Measurements from ENCODE around the gene FH. TPM values are rescaled to one million over a fixed set of nuclear protein-coding genes. Genes with fewer than 3 reads are reported as not detected.

FH gene
- total and polyA plus RNA-seq, 10 of the 15 experiments (the other 5 are each of a cell fraction or from before 2014, with no cell fraction given) = 44.7 to 124 (median 76.2) TPM

GRCh38 chr1:241519308-241520079 is at the start of gene FH (continued):
- TF ChIP-seq HCFC1 (IDR thresholded peaks at IDR 0.05; ENCODE audit: low read length) (no peak), GABPA (IDR thresholded peaks at IDR 0.05; ENCODE audit: low read depth) (no peak), ZBTB33 (IDR thresholded peaks at IDR 0.05) (no peak), CHD2 (IDR thresholded peaks at IDR 0.05; ENCODE audit: borderline replicate concordance, low read depth, low read length) (peak; percentile 83), MAX (IDR thresholded peaks at IDR 0.05; ENCODE audit: low read depth, low read length) (0 out of 2 replicates have a peak, but pooled peaks have one; percentile 57), HSF1 (IDR thresholded peaks at IDR 0.05; ENCODE audit: low read depth, low read length) (no peak), RBBP5 (conservative IDR thresholded peaks at IDR 0.05) (no peak), FOXM1 (IDR thresholded peaks at IDR 0.05; ENCODE audit: low read depth, low read length) (no peak), PML (IDR thresholded peaks at IDR 0.05; ENCODE audit: low read length) (peak; percentile 23), NFYA (IDR thresholded peaks at IDR 0.05; ENCODE audit: borderline replicate concordance, low read depth, low read length) (no peak), TCF3 (IDR thresholded peaks at IDR 0.05; ENCODE audit: borderline replicate concordance, insufficient read depth, low read depth, low read length) (no peak), NFIC (IDR thresholded peaks at IDR 0.05; ENCODE audit: low read depth, low read length) (no peak), SRF (IDR thresholded peaks at IDR 0.05; ENCODE audit: low read depth in 2 of 2, low read length in 2 of 2) (no peak), SMC3 (IDR thresholded peaks at IDR 0.05; ENCODE audit: borderline replicate concordance, low read length) (no peak), IRF4 (IDR thresholded peaks at IDR 0.05; ENCODE audit: low read depth, low read length) (no peak), MTA3 (IDR thresholded peaks at IDR 0.05; ENCODE audit: borderline replicate concordance, low read length) (no peak), CBX3 (IDR thresholded peaks at IDR 0.05; ENCODE audit: borderline replicate concordance, low read depth) (no peak), DPF2 (IDR thresholded peaks at IDR 0.05) (peak; percentile 63; the same call in 1 of the 2 replicates), ZNF274 (IDR thresholded peaks at IDR 0.05; ENCODE audit: insufficient read depth, insufficient read length) (no peak), RB1 (IDR thresholded peaks at IDR 0.05; ENCODE audit: borderline replicate concordance) (peak; percentile 71; the same call in 1 of the 2 replicates), E2F4 (IDR thresholded peaks at IDR 0.05; ENCODE audit: low read depth, low read length) (no peak), PBX3 (IDR thresholded peaks at IDR 0.05; ENCODE audit: insufficient replicate concordance, low read depth, low read length) (peak; percentile 38), SKIL (IDR thresholded peaks at IDR 0.05; ENCODE audit: low read depth, poor library complexity, severe bottlenecking) (no peak)
